HG03442 (cell line): ENCODE data around the gene HEYL.
"Not testable (repeated sequence)": the region's sequence is repeated elsewhere in the genome, so short reads cannot be mapped to it uniquely, and the experiment has no call there.

Source experiments
- ATAC-seq: cut with Tn5 transposase; IDR thresholded peaks from one replicate; pipeline ENCODE4 v1.9.1; 2021; ENCODE audit warnings: mild to moderate bottlenecking, moderate library complexity; ENCODE audit not compliant: unreplicated experiment

Gene HEYL

GRCh38 chr1:39613250-39613649 is 26.2 kb downstream of the HEYL start:
- no peak for ATAC-seq

GRCh38 chr1:39609618-39610331 is 29.7 kb downstream of the HEYL start:
- ATAC-seq, result no peak

GRCh38 chr1:39608921-39609320 is 30.5 kb downstream of the HEYL start:
- no peak for ATAC-seq

- not testable (repeated sequence) for ATAC-seq
Observed at GRCh38 chr1:39603677-39604076, 35.8 kb downstream of the HEYL start.

GRCh38 chr1:39601667-39602255 is 37.7 kb downstream of the HEYL start:
- ATAC-seq, result not testable (repeated sequence)

GRCh38 chr1:39596163-39596562 is 43.3 kb downstream of the HEYL start:
- ATAC-seq, result no peak

GRCh38 chr1:39593386-39593785 is 46.1 kb downstream of the HEYL start:
- ATAC-seq, result no peak

- ATAC-seq, result no peak
Observed at GRCh38 chr1:39592069-39592468, 47.4 kb downstream of the HEYL start.

- no peak for ATAC-seq
Observed at GRCh38 chr1:39590546-39590945, 48.9 kb downstream of the HEYL start.

- no peak for ATAC-seq
Observed at GRCh38 chr1:39585933-39586332, 53.5 kb downstream of the HEYL start.

- peak; percentile 34 for ATAC-seq
Observed at GRCh38 chr1:39576016-39576657, 63.3 kb downstream of the HEYL start.

GRCh38 chr1:39575191-39576015 is 64.0 kb downstream of the HEYL start:
- no peak for ATAC-seq

- no peak for ATAC-seq
Observed at GRCh38 chr1:39574646-39575045, 64.8 kb downstream of the HEYL start.
